Stimulated activated CD8-positive, alpha-beta memory T cell treated with anti-CD3 and anti-CD28 coated beads, Interleukin-12 subunit alpha, Interleukin-12 subunit beta, amount 100 ng/mL, for 24 hours (primary cell): Measurements from ENCODE around the gene OOSP2.

Source experiments
- DNase-seq: peaks from one replicate; pipeline ENCODE4 v3.0.0-alpha.2; 2020; ENCODE audit errors: extremely low read depth

Gene OOSP2

GRCh38 chr11:60080535-60080934 is 40.3 kb downstream of the OOSP2 start:
- no peak for DNase-seq

GRCh38 chr11:60084631-60085273 is 44.5 kb downstream of the OOSP2 start:
- no peak for DNase-seq

GRCh38 chr11:60085909-60086308 is 45.7 kb downstream of the OOSP2 start:
- DNase-seq = no peak

- no peak for DNase-seq
These were observed 47.0 kb downstream of the OOSP2 start for GRCh38 chr11:60087239-60087638.

- DNase-seq = no peak
These were observed 48.2 kb downstream of the OOSP2 start, which contains the start of gene MS4A2 for GRCh38 chr11:60088364-60088763. Gene MS4A2, plus strand, starts transcription at chr11:60088664. Its CDS starts 102 bp downstream, at chr11:60088766.

GRCh38 chr11:60095477-60096120 is 55.4 kb downstream of the OOSP2 start:
- no peak for DNase-seq

GRCh38 chr11:60097189-60097588 is 57.0 kb downstream of the OOSP2 start:
- no peak for DNase-seq
